ENCODE data around the gene CCL26. TPM values are rescaled to one million over a fixed set of nuclear protein-coding genes. Genes with fewer than 3 reads are reported as not detected.
"Not testable (repeated sequence)": the region's sequence is repeated elsewhere in the genome, so short reads cannot be mapped to it uniquely, and the experiment has no call there.

Gene CCL26
- total and polyA plus RNA-seq, 12 donors: 0.55 to 2.0 (median 0.98) TPM; not detected in 5

- intact Hi-C loops (cut with DNase I): no loop called here
- DNase-seq: no peak
- Histone ChIP-seq H3K36me3 (no peaks in the 10 kb centered on the region), H3K9me3 (no peaks in the 10 kb centered on the region), H3K4me3 (no peak overlapping the region), H3K27me3 (peaks cover 0 to 4% (median 0%) of the 10 kb centered on the region in 7 donors), H3K27ac (no peak overlapping the region), H3K4me1 (peaks cover 0 to 13% (median 3%) of the 10 kb centered on the region in 9 donors)
- ATAC-seq: no peak
- 77 to 83% methylated on average over 12 of the region's 12 CpGs for WGBS, 2 donors
- TF ChIP-seq CTCF (IDR thresholded peaks at IDR 0.05): no peak
Observed at GRCh38 chr7:75776295-75776971, 4.4 kb upstream of the CCL26 start.

GRCh38 chr7:75773958-75774357 lies 1.9 kb upstream of the CCL26 start:
- H3K4me3 ChIP-seq; H3K27ac ChIP-seq; H3K27me3 ChIP-seq; H3K36me3 ChIP-seq; DNase-seq; intact Hi-C loops (cut with DNase I); H3K9me3 ChIP-seq; ATAC-seq: not testable (repeated sequence)
- 91 to 95% methylated on average over 6 of the region's 6 CpGs for WGBS, 2 donors
- H3K4me1 ChIP-seq: peaks cover 0 to 13% (median 3%) of the 10 kb centered on the region in 9 donors

- Histone ChIP-seq H3K9me3 (no peaks in the 10 kb centered on the region), H3K27me3 (no peaks in the 10 kb centered on the region), H3K4me3 (no peak overlapping the region), H3K36me3 (no peaks in the 10 kb centered on the region), H3K27ac (peak overlapping the region in 1 of 10 donors; percentile 77), H3K4me1 (peaks cover 0 to 13% (median 3%) of the 10 kb centered on the region in 9 donors)
- no peak for TF ChIP-seq CTCF (IDR thresholded peaks at IDR 0.05)
- DNase-seq: no peak
- 93 to 95% methylated on average over 1 of the region's 1 CpG for WGBS, 2 donors
- no peak for ATAC-seq
- intact Hi-C loops (cut with DNase I): no loop called here
Observed at GRCh38 chr7:75771224-75771623, 787 bp downstream of the CCL26 start.

- DNase-seq (no peak), ATAC-seq (peak; percentile 75 to 95 (median 92))
- Histone ChIP-seq H3K27me3 (no peaks in the 10 kb centered on the region), H3K27ac (no peak overlapping the region), H3K4me3 (no peak overlapping the region), H3K36me3 (no peaks in the 10 kb centered on the region), H3K9me3 (no peaks in the 10 kb centered on the region), H3K4me1 (peaks cover 0 to 7% (median 0%) of the 10 kb centered on the region in 9 donors)
- intact Hi-C loops (cut with DNase I): loop anchor here in 3 of 10 donors (2.0 to 10.0 kb wide), 3 partner anchors 118 to 238 kb away; no protein-coding TSS in a partner anchor
- TF ChIP-seq CTCF (IDR thresholded peaks at IDR 0.05): peak; percentile 67 to 89 (median 79)
- WGBS, 2 donors: 6 to 9% methylated on average over 2 of the region's 2 CpGs
Observed at GRCh38 chr7:75762350-75762917, 9.6 kb downstream of the CCL26 start.

GRCh38 chr7:75761801-75762200 lies 10.2 kb downstream of the CCL26 start:
- not testable (repeated sequence) for H3K4me3 ChIP-seq, ATAC-seq, H3K27ac ChIP-seq, H3K9me3 ChIP-seq, H3K27me3 ChIP-seq, H3K4me1 ChIP-seq, H3K36me3 ChIP-seq, DNase-seq
- intact Hi-C loops (cut with DNase I): loop anchor here in 3 of 10 donors (2.0 to 10.0 kb wide), 3 partner anchors 117 to 237 kb away; no protein-coding TSS in a partner anchor
- WGBS, 2 donors: 89 to 90% methylated on average over 3 of the region's 3 CpGs

Data from heart right ventricle (tissue), 16 donors.